ENCODE measurements around the gene FGFR2.

FGFR2 gene

DNA sequence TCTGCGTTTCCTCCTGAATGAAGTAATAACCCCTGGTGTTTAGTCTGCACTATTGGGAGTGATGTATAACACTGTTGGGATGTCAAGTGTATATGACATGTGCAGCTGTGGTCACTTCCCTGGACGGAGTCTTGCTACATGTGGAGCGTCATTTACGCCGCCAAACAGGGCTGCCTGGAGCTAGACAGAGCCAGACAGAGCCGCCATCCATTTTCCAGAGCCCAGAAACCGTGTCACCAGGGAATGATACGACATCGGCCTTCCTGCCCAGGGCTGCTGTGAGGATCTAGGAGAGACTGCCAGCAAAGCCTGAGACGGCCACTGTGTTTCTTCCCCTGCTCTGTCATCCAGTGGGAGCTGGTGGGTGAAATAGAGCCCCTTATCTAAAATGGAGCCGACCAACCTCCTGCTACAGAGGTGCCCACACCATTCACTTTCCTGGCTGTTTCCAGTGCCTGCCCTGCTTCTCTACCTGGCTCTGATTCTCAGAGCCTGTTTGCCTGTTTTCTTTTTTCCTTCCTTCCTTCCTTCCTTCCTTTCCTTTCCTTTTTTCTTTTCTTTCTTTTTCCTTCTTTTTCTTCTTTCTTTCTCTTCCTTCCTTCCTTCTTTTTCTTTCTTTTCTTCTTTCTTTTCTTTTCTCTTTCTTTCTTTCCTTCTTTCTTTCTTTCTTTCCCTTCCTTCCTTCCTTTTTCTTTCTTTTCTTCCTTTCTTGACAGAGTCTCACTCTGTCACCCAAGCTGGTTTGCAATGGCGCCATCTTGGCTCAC, 13.3 kb upstream of the FGFR2 start:
- TF ChIP-seq, protein P1, sequence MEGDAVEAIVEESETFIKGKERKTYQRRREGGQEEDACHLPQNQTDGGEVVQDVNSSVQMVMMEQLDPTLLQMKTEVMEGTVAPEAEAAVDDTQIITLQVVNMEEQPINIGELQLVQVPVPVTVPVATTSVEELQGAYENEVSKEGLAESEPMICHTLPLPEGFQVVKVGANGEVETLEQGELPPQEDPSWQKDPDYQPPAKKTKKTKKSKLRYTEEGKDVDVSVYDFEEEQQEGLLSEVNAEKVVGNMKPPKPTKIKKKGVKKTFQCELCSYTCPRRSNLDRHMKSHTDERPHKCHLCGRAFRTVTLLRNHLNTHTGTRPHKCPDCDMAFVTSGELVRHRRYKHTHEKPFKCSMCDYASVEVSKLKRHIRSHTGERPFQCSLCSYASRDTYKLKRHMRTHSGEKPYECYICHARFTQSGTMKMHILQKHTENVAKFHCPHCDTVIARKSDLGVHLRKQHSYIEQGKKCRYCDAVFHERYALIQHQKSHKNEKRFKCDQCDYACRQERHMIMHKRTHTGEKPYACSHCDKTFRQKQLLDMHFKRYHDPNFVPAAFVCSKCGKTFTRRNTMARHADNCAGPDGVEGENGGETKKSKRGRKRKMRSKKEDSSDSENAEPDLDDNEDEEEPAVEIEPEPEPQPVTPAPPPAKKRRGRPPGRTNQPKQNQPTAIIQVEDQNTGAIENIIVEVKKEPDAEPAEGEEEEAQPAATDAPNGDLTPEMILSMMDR (IDR thresholded peaks at IDR 0.05; ENCODE audit: control insufficient read depth, extremely low read depth, insufficient read depth) = no peak
- no peak overlapping the region for H3K4me3 ChIP-seq (ENCODE audit: low read depth, low read length)
- DNase-seq (ENCODE audit: low read depth) = no peak

DNA sequence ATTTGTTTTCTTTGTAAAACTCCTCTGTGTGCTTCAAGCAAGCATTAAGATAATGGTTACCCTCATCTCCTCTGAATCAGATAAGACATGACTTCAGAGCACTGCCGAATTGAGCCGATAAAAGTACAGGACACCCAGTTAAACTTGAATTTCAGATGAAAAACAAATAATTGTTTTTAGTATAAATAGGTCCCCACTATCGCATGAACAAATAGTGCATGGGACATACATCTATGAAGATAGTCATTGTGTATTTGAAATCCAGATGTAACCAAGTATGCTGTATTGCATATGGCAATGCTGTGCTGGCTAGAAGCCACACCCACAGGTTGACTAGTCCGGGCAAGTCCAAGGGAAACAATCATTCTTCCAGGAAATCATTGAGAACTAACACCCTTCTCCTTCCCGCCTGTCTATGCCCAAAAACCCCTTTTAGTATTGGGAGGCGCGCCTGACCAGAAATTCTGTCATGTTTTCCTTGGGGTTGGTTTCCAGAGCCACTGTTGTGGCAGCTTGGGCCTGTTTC, 12.6 kb upstream of the FGFR2 start:
- TF ChIP-seq, protein P1 (IDR thresholded peaks at IDR 0.05; ENCODE audit: control insufficient read depth, extremely low read depth, insufficient read depth) = no peak
- H3K4me3 ChIP-seq (ENCODE audit: low read depth, low read length) = no peak overlapping the region
- no peak for DNase-seq (ENCODE audit: low read depth)

DNA sequence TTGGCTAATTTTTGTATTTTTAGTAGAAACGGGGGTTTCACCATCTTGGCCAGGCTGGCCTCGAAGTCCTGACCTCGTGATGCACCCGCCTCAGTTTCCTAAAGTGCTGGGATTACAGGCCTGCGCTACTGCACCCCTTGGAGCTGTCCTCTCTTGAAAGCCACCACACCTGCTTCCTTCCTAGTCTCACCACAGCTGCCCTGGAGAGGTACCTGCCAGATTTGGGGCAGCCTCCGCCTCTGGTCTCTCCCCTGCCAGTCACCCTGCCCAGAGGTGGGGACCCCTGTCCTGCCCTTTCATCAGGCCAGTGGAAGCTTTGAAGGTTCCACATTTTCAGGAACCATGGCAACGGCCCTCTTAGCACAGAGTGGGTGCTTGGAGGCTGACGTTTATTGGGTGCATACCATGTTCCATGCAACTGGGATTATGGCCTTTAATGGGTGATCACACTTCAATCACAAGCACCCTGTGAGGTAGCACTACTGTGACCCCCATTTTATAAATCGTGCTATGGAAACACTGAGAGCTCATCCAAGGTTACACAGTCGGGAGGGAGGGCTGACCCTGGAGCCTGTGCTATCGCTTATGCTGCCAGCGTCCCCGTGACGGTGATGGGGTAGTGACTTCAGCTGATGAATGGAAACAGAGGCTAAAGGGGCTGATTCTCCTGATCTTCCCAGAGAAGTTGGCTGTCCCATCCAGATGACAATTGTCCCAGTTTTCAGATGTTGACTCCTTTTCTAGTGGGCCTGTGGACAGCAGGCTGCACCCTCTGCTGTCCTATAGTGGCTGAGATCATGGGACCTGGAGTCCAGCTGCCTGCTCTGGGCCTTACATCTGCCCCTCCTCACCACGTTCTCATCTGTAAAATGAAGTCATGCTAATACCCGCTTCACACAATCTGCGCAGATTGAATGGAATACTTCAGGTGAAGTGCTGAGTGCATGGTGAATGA, 11.5 kb upstream of the FGFR2 start:
- TF ChIP-seq, protein P1 (IDR thresholded peaks at IDR 0.05; ENCODE audit: control insufficient read depth, extremely low read depth, insufficient read depth) = no peak
- no peak overlapping the region for H3K4me3 ChIP-seq (ENCODE audit: low read depth, low read length)
- no peak for DNase-seq (ENCODE audit: low read depth)

DNA sequence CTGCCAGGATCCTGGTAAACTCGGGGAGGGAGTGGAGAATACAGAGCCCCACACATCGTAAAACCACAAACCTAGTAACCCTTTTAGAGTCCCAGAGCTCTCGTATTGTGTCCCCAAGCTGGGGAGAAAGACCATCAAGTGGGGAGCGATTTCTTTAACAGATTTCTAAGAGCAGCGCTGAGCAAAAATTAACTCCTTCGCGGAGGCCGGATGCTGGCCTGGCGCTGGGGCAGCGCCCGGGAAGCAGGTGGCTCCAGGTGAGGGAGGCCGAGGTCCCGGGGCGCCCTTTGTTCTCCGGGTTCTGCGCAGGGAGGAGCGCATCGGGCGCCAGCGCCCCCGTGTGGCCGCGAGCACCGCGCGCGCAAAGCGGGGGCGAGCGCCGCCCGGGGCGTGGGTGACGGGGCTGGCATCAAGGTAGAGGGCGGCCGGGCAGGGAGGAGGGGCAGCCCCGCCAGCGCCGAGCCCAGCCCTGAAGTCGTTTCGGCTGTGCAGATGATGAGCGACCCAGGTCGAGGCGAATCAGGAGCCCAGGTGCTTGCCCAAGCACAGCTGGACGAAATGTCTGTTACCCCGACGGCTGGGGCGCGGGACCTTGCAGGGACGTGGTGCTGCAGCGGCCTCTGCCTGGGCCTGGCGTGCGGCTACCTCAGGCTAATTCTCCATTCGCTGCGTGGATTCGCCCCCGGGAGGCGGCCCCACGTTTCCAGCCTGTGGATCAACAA, 10.4 kb upstream of the FGFR2 start:
- peak overlapping the region; percentile 29; the same call in 1 of the 2 replicates for H3K4me3 ChIP-seq (ENCODE audit: low read depth, low read length)
- TF ChIP-seq, protein P1 (IDR thresholded peaks at IDR 0.05; ENCODE audit: control insufficient read depth, extremely low read depth, insufficient read depth) = peak; percentile 91
- DNase-seq (ENCODE audit: low read depth) = no peak

DNA sequence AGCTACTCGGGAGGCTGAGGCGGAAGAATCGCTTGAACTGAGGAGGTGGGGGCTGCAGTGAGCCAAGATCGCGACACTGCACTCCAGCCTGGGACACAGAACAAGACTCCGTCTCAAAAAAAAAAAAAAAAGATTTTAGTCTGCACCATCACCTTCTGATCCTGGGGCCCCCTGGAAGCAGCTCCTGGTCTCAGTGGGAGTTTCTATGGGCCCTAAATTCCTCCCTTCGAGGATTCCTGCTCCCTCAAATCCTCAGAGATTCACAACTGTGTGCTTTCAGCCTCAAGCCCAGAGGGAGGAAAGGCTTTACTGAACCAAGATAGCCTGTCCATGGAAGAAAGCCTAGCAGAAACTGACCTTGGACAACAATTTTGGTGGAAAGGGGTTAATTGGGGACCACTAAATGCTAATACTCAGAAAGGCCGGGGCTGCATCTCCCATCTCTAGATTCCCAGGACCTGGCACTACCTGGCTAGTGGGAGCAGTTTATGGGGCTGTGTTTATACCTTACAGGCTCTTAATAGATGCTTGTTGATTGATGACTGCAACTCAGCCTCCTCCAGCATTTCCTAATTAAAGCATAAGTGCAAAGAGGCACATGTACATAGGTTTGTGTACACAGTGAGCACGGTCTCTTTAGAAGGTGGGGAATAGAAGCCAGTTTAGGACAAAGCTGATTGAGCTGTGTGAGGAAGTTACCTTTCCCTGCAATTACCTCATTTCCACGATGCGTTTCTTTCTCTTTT, 9.2 kb upstream of the FGFR2 start:
- no peak overlapping the region for H3K4me3 ChIP-seq (ENCODE audit: low read depth, low read length)
- no peak for DNase-seq (ENCODE audit: low read depth)
- TF ChIP-seq, protein P1 (IDR thresholded peaks at IDR 0.05; ENCODE audit: control insufficient read depth, extremely low read depth, insufficient read depth) = no peak

DNA sequence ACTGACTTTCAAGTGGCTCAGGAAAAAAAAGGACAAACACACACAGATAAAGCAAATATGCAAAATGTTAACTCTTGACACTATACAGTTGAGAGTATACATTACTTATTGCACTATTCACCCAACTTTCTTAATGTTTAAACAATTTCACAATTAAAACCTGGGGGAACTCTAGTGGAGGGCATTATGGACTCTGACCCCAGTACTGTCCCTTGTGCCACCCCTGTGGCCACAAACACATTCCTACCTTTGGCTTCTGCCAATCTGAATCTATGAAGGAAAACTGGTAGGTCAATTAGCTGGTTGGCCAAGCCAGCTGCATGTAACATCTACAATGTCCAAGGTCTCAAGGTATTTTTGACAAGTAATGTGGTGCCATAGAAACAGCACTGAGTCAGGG, 7.5 kb upstream of the FGFR2 start:
- no peak overlapping the region for H3K4me3 ChIP-seq (ENCODE audit: low read depth, low read length)
- TF ChIP-seq, protein P1 (IDR thresholded peaks at IDR 0.05; ENCODE audit: control insufficient read depth, extremely low read depth, insufficient read depth) = no peak
- no peak for DNase-seq (ENCODE audit: low read depth)
